ENCODE measurements around the gene MCOLN1.

GRCh38 chr19:7522923-7523667, 671 bp downstream of the MCOLN1 start:
- TF ChIP-seq, protein P1, sequence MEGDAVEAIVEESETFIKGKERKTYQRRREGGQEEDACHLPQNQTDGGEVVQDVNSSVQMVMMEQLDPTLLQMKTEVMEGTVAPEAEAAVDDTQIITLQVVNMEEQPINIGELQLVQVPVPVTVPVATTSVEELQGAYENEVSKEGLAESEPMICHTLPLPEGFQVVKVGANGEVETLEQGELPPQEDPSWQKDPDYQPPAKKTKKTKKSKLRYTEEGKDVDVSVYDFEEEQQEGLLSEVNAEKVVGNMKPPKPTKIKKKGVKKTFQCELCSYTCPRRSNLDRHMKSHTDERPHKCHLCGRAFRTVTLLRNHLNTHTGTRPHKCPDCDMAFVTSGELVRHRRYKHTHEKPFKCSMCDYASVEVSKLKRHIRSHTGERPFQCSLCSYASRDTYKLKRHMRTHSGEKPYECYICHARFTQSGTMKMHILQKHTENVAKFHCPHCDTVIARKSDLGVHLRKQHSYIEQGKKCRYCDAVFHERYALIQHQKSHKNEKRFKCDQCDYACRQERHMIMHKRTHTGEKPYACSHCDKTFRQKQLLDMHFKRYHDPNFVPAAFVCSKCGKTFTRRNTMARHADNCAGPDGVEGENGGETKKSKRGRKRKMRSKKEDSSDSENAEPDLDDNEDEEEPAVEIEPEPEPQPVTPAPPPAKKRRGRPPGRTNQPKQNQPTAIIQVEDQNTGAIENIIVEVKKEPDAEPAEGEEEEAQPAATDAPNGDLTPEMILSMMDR (IDR thresholded peaks at IDR 0.05), result no peak
- no peak for TF ChIP-seq POLR2A (IDR thresholded peaks at IDR 0.05)

All from right lobe of liver (tissue), 4 donors.